ENCODE data around the gene NTRK3.

The NTRK3 gene

GRCh38 chr15:88066636-88067330, 189.8 kb downstream of the NTRK3 start:
- no peak for DNase-seq (ENCODE audit: low read depth in 1 of 2, low spot score in 1 of 2)
- in situ Hi-C loops (cut with HindIII; ENCODE audit: low pct_unique_long_range_greater_than_20kb, low sequenced_read_pairs): no loop called here
- no peak for TF ChIP-seq JUND (IDR thresholded peaks at IDR 0.05; ENCODE audit: low read depth)

GRCh38 chr15:88061452-88061851, 195.1 kb downstream of the NTRK3 start:
- no peak for TF ChIP-seq JUND (IDR thresholded peaks at IDR 0.05; ENCODE audit: low read depth)
- DNase-seq (ENCODE audit: low read depth in 1 of 2, low spot score in 1 of 2): no peak
- in situ Hi-C loops (cut with HindIII; ENCODE audit: low pct_unique_long_range_greater_than_20kb, low sequenced_read_pairs): no loop called here

- in situ Hi-C loops (cut with HindIII; ENCODE audit: low pct_unique_long_range_greater_than_20kb, low sequenced_read_pairs): no loop called here
- no peak for TF ChIP-seq JUND (IDR thresholded peaks at IDR 0.05; ENCODE audit: low read depth)
- no peak for DNase-seq (ENCODE audit: low read depth in 1 of 2, low spot score in 1 of 2)
Observed at GRCh38 chr15:88060383-88060782, 196.2 kb downstream of the NTRK3 start.

GRCh38 chr15:88057836-88058235, 198.7 kb downstream of the NTRK3 start:
- TF ChIP-seq JUND (IDR thresholded peaks at IDR 0.05; ENCODE audit: low read depth): no peak
- in situ Hi-C loops (cut with HindIII; ENCODE audit: low pct_unique_long_range_greater_than_20kb, low sequenced_read_pairs): no loop called here
- DNase-seq (ENCODE audit: low read depth in 1 of 2, low spot score in 1 of 2): no peak

- DNase-seq (ENCODE audit: low read depth in 1 of 2, low spot score in 1 of 2): no peak
- no peak for TF ChIP-seq JUND (IDR thresholded peaks at IDR 0.05; ENCODE audit: low read depth)
- in situ Hi-C loops (cut with HindIII; ENCODE audit: low pct_unique_long_range_greater_than_20kb, low sequenced_read_pairs): no loop called here
Observed at GRCh38 chr15:88049506-88049905, 207.0 kb downstream of the NTRK3 start.

GRCh38 chr15:88048755-88049154, 207.8 kb downstream of the NTRK3 start:
- no peak for DNase-seq (ENCODE audit: low read depth in 1 of 2, low spot score in 1 of 2)
- no peak for TF ChIP-seq JUND (IDR thresholded peaks at IDR 0.05; ENCODE audit: low read depth)
- in situ Hi-C loops (cut with HindIII; ENCODE audit: low pct_unique_long_range_greater_than_20kb, low sequenced_read_pairs): no loop called here

GRCh38 chr15:88048237-88048636, 208.3 kb downstream of the NTRK3 start:
- DNase-seq (ENCODE audit: low read depth in 1 of 2, low spot score in 1 of 2): no peak
- no peak for TF ChIP-seq JUND (IDR thresholded peaks at IDR 0.05; ENCODE audit: low read depth)
- in situ Hi-C loops (cut with HindIII; ENCODE audit: low pct_unique_long_range_greater_than_20kb, low sequenced_read_pairs): no loop called here

GRCh38 chr15:88046576-88047129, 209.9 kb downstream of the NTRK3 start:
- in situ Hi-C loops (cut with HindIII; ENCODE audit: low pct_unique_long_range_greater_than_20kb, low sequenced_read_pairs): no loop called here
- no peak for DNase-seq (ENCODE audit: low read depth in 1 of 2, low spot score in 1 of 2)
- no peak for TF ChIP-seq JUND (IDR thresholded peaks at IDR 0.05; ENCODE audit: low read depth)

- no peak for DNase-seq (ENCODE audit: low read depth in 1 of 2, low spot score in 1 of 2)
- TF ChIP-seq JUND (IDR thresholded peaks at IDR 0.05; ENCODE audit: low read depth): no peak
- in situ Hi-C loops (cut with HindIII; ENCODE audit: low pct_unique_long_range_greater_than_20kb, low sequenced_read_pairs): no loop called here
Observed at GRCh38 chr15:88043396-88043795, 213.1 kb downstream of the NTRK3 start.

GRCh38 chr15:88042047-88042446, 214.5 kb downstream of the NTRK3 start:
- DNase-seq (ENCODE audit: low read depth in 1 of 2, low spot score in 1 of 2): no peak
- in situ Hi-C loops (cut with HindIII; ENCODE audit: low pct_unique_long_range_greater_than_20kb, low sequenced_read_pairs): no loop called here
- no peak for TF ChIP-seq JUND (IDR thresholded peaks at IDR 0.05; ENCODE audit: low read depth)

- no peak for TF ChIP-seq JUND (IDR thresholded peaks at IDR 0.05; ENCODE audit: low read depth)
- in situ Hi-C loops (cut with HindIII; ENCODE audit: low pct_unique_long_range_greater_than_20kb, low sequenced_read_pairs): no loop called here
- no peak for DNase-seq (ENCODE audit: low read depth in 1 of 2, low spot score in 1 of 2)
Observed at GRCh38 chr15:88040516-88040915, 216.0 kb downstream of the NTRK3 start.

- in situ Hi-C loops (cut with HindIII; ENCODE audit: low pct_unique_long_range_greater_than_20kb, low sequenced_read_pairs): no loop called here
- no peak for DNase-seq (ENCODE audit: low read depth in 1 of 2, low spot score in 1 of 2)
Observed at GRCh38 chr15:88038261-88038660, 218.3 kb downstream of the NTRK3 start.

GRCh38 chr15:88036154-88036839, 220.2 kb downstream of the NTRK3 start:
- DNase-seq (ENCODE audit: low read depth in 1 of 2, low spot score in 1 of 2): no peak
- TF ChIP-seq JUND (IDR thresholded peaks at IDR 0.05; ENCODE audit: low read depth): no peak
- in situ Hi-C loops (cut with HindIII; ENCODE audit: low pct_unique_long_range_greater_than_20kb, low sequenced_read_pairs): no loop called here

More at GRCh38 chr15:88038261-88038660, 218.3 kb downstream of the NTRK3 start:
- TF ChIP-seq JUND (IDR thresholded peaks at IDR 0.05; ENCODE audit: low read depth): no peak
